Calu3 (cell line): ENCODE results near the gene MAD1L1. TPM values are rescaled to one million over a fixed set of nuclear protein-coding genes. Genes with fewer than 3 reads are reported as not detected.
"Not testable (repeated sequence)": the region's sequence is repeated elsewhere in the genome, so short reads cannot be mapped to it uniquely, and the experiment has no call there.

Experiments used
- BruUV-seq: library from RNA; stranded (reverse); fragments of 400-500 nt; replicated peaks from 2 replicates; lab custom pipeline; 2021; lab: Mats Ljungman, UMichigan
- CTCF ChIA-PET: fragments of 300-600 bp; sonication (Branson Sonifier 250); formaldehyde crosslinking; loops from one replicate; lab custom pipeline; 2022; ENCODE audit warnings: antibody characterized with exemption; lab: Charles Lee
- DNase-seq: peaks from one replicate; pipeline ENCODE4 v3.0.0; 2022
- H3K27ac Mint-ChIP-seq: one replicate; pipeline ENCODE4 v1.8.0; 2022; ENCODE audit warnings: mixed read lengths; ENCODE audit not compliant: unreplicated experiment
- H3K27me3 Mint-ChIP-seq: one replicate; pipeline ENCODE4 v1.8.0; 2022; ENCODE audit warnings: mixed read lengths; ENCODE audit not compliant: unreplicated experiment
- H3K36me3 Mint-ChIP-seq: one replicate; pipeline ENCODE4 v1.8.0; 2022; ENCODE audit warnings: mild to moderate bottlenecking, moderate library complexity, mixed read lengths; ENCODE audit not compliant: insufficient read depth, unreplicated experiment
- H3K4me1 Mint-ChIP-seq: one replicate; pipeline ENCODE4 v1.8.0; 2022; ENCODE audit warnings: mild to moderate bottlenecking, low read depth, mixed read lengths; ENCODE audit not compliant: unreplicated experiment
- H3K4me3 Mint-ChIP-seq: one replicate; pipeline ENCODE4 v1.8.0; 2022; ENCODE audit warnings: mild to moderate bottlenecking, low read depth, moderate library complexity, mixed read lengths; ENCODE audit not compliant: unreplicated experiment
- H3K9me3 Mint-ChIP-seq: one replicate; pipeline ENCODE4 v1.8.0; 2022; ENCODE audit warnings: low read depth, mixed read lengths; ENCODE audit not compliant: unreplicated experiment
- intact Hi-C: fragments of 100-400 bp; cut with micrococcal nuclease; formaldehyde crosslinking; loops from one replicate; pipeline ENCODE4 v1.10.0; 2022; ENCODE audit not compliant: unreplicated experiment
- total RNA-seq: library from RNA; stranded (reverse); gene quantifications from 2 replicates; pipeline ENCODE4 v1.2.3, GENCODE V29; 2022
- TF ChIP-seq, protein P1 (sequence below): fragments of 200-600 bp; IDR thresholded peaks from one replicate; pipeline ENCODE4 v1.8.0; 2022; ENCODE audit warnings: antibody characterized with exemption; ENCODE audit not compliant: unreplicated experiment

Gene MAD1L1
- total RNA-seq, 1 experiment from 2014 or later: 86.0 TPM

DNA sequence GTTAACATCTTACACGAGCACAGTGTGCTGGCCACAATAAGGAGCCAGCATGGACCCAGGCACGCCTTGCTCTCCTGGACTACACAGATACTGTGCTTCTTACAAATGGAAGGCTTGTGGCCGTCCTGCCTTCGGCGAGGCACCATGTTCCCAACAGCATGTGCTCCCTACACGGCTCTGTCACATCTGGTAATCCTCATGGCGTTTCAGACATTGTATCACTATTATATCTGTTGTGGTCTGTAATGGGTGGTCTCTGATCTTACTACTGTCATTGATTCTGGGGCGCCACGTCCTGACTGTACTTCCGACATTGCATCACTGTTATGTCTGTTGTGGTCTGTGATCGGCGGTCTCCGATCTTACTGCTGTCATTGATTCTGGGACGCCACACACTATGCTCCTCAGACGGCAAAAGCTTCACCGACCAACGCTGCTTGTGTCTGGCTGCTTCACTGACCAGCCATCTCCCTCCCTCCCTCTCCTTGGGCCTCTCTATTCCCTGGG lies 195.4 kb downstream of the MAD1L1 start:
- Mint-ChIP-seq H3K9me3 (no peaks in the 10 kb centered on the region), H3K4me3 (no peak overlapping the region), H3K4me1 (no peaks in the 10 kb centered on the region), H3K27ac (no peak overlapping the region), H3K36me3 (peaks cover 4% of the 10 kb centered on the region), H3K27me3 (no peaks in the 10 kb centered on the region)
- CTCF ChIA-PET: no interaction called here
- intact Hi-C loops: no loop called here
- DNase-seq: no peak
- TF ChIP-seq, protein P1, sequence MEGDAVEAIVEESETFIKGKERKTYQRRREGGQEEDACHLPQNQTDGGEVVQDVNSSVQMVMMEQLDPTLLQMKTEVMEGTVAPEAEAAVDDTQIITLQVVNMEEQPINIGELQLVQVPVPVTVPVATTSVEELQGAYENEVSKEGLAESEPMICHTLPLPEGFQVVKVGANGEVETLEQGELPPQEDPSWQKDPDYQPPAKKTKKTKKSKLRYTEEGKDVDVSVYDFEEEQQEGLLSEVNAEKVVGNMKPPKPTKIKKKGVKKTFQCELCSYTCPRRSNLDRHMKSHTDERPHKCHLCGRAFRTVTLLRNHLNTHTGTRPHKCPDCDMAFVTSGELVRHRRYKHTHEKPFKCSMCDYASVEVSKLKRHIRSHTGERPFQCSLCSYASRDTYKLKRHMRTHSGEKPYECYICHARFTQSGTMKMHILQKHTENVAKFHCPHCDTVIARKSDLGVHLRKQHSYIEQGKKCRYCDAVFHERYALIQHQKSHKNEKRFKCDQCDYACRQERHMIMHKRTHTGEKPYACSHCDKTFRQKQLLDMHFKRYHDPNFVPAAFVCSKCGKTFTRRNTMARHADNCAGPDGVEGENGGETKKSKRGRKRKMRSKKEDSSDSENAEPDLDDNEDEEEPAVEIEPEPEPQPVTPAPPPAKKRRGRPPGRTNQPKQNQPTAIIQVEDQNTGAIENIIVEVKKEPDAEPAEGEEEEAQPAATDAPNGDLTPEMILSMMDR: no peak
- BruUV-seq: no TSS peak

DNA sequence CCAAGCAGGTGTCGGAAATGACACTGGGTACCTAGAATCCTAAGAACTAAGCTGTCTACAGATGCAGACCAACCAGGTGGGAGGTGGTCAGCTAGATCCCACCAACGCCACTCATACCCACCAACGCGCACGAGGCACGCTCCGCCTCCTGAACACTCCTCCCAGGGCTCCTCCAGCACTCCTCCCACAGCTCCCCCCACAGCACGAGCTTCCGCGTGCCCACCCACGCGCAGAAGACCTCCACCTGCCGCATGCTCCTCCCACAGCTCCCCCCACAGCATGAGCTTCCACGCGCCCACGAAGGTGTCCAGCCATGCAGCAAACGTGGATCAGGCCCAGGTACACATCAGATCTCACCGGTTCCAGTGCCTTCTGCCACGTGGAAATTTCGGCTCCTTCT lies 196.0 kb downstream of the MAD1L1 start:
- no peaks in the 10 kb centered on the region for H3K4me1 Mint-ChIP-seq
- DNase-seq: no peak
- no TSS peak for BruUV-seq
- CTCF ChIA-PET: no interaction called here
- no peak overlapping the region for H3K4me3 Mint-ChIP-seq
- no peak overlapping the region for H3K27ac Mint-ChIP-seq
- TF ChIP-seq, protein P1: no peak
- no peaks in the 10 kb centered on the region for H3K9me3 Mint-ChIP-seq
- no peaks in the 10 kb centered on the region for H3K27me3 Mint-ChIP-seq
- intact Hi-C loops: no loop called here
- peaks cover 4% of the 10 kb centered on the region for H3K36me3 Mint-ChIP-seq

- H3K4me1 Mint-ChIP-seq, BruUV-seq, H3K9me3 Mint-ChIP-seq, DNase-seq, CTCF ChIA-PET, H3K27me3 Mint-ChIP-seq, H3K4me3 Mint-ChIP-seq, intact Hi-C loops, H3K27ac Mint-ChIP-seq, H3K36me3 Mint-ChIP-seq: not testable (repeated sequence)
These were observed 196.5 kb downstream of the MAD1L1 start for GRCh38 chr7:2036201-2036600.

GRCh38 chr7:2034291-2035201 lies 198.2 kb downstream of the MAD1L1 start:
- Mint-ChIP-seq H3K36me3 (no peaks in the 10 kb centered on the region), H3K9me3 (peaks cover 1% of the 10 kb centered on the region), H3K27ac (no peak overlapping the region), H3K27me3 (no peaks in the 10 kb centered on the region), H3K4me3 (no peak overlapping the region), H3K4me1 (no peaks in the 10 kb centered on the region)
- intact Hi-C loops: no loop called here
- CTCF ChIA-PET: interaction anchor here (0.6 to 0.7 kb wide), 2 partner anchors 50 to 83 kb away, joined by 3 to 4 read pairs; no protein-coding TSS in a partner anchor
- no peak for DNase-seq
- TF ChIP-seq, protein P1: no peak
- no TSS peak for BruUV-seq
